GM19395 (cell line): ENCODE data around the gene PEX12.
"Not testable (repeated sequence)": the region's sequence is repeated elsewhere in the genome, so short reads cannot be mapped to it uniquely, and the experiment has no call there.

Source experiments
- ATAC-seq: cut with Tn5 transposase; IDR thresholded peaks from one replicate; pipeline ENCODE4 v1.9.1; 2021; ENCODE audit warnings: mild to moderate bottlenecking, moderate library complexity; ENCODE audit not compliant: unreplicated experiment

The PEX12 gene

DNA sequence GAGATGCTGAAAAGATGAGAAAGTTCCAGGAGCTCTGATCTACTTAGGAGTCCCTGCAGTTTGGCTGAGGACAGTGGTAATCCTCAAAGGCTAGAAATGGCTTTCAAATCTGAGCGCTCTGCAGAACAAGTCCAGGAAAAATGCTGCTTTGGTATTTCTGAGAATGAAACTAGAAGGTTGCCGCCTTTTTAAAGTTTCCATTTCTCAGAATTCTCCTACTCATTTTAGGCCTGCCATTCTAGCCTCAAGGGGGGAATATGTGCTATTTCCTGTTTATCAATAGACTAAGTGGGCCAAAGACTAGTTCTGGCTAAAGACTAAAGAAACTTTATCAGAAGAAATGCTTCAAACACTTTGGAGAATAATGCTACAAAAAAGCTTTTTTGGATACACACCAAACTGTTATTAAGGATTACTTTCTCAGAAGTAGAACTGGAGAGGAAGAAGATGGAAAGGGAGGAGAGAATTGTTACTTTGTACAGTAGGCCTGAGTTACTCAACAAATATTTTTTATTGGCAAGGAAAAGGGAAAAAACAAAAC, 40.7 kb downstream of the PEX12 start, which contains the start of gene SLFN12L:
Gene SLFN12L (minus strand): TSS at position 78 of the 541 bp plus-strand sequence. CDS start 15,314 bp downstream, outside the sequence.
- ATAC-seq: no peak

DNA sequence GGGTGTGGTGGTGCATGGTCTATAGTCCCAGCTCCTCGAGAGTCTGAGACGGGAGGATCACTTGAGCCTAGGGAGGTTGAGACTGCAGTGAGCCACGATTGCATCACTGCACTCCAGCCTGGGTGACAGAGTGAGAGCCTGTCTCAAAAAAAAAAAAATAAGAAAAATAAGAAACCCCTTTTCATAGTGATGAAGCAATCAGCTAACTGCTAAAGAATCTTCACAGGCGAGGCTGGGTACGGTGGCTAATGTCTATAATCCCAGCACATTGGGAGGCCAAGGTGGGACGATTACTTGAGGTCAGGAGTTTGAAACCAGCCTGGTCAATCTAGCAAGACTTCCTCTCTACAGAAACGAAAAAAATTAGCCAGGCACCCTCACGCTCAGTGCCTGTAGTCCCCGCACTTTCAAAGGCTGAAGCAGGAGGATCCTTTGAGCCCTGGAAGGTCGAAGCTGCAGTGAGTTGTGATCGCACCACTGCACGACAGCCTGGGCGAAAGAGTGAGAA, 41.7 kb downstream of the PEX12 start:
- ATAC-seq: no peak

DNA sequence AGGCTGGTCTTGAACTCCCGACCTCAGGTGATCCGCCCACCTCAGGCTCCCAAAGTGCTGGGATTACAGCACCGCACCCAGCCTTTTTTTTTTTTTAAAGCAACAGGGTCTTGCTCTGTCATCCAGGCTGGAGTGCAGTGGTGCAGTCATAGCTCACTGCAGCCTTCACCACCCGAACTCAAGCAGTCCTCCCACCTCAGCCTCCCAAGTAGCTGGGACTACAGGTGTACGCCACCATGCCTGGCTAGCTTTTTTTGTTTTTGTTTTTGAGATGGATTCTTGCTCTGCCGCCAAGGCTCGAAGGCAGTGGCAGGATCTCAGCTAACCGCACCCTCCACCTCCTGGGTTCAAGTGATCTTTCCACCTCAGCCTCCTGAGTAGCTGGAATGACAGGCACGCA, 43.0 kb downstream of the PEX12 start:
- not testable (repeated sequence) for ATAC-seq

DNA sequence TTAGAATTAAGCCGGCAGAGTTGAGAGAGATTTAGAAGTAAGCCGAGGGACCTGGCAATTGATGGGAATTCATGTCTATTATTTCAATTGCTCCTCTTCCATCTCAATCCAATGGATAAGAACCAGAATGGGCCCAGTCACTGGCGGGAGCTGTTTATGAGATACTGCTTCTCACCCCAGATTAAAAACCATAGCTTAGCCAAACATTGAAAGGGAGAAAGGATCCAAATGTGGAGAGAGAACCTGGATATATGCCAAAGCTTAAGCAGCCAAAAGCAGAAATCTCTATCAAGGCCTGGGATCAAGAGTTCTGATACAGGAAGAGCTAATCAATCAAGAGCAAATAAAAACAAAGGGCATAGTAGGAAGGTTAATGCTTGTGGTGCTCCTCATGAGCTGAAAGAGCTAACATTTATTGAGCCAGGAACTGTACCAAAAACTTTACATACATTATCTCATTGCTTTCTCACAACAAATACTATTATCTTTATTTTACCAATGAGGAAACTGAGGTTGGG, 43.7 kb downstream of the PEX12 start:
- no peak for ATAC-seq

DNA sequence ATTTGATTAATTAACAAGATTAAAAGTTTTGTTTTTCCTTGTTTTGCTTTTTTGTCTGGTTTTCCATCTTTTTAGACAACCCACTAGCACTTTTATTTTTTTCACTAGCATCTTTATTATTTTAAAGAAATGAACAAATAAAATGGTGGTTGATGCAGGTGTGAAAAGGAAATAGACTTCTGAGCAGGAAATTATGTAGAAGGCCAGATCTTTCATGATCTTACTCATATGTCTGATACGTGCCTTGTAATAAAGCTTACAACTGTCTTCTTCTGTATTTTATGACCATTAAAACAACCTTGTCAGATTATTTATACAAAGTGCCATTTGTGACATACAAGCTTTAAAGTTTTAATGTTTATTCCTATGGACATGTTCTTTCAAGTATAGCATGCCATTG, 47.2 kb downstream of the PEX12 start:
- ATAC-seq: no peak

DNA sequence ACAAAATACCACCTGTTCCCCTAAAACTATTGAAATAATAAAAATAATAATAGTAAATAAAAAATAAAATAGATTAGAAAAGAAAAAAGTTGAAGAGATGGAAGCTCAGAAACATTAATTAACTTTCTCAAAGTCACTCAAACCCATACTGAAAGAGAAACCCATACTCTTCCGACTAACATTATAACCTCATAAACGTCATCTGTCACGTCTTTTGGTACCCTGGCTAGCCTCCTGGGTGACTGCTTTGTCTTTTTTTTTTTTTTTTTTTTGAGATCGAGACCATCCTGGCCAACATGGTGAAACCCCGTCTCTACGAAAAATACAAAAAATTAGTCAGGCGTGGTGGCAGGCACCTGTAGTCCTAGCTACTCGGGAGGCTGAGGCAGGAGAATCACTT, 48.5 kb downstream of the PEX12 start:
- no peak for ATAC-seq

DNA sequence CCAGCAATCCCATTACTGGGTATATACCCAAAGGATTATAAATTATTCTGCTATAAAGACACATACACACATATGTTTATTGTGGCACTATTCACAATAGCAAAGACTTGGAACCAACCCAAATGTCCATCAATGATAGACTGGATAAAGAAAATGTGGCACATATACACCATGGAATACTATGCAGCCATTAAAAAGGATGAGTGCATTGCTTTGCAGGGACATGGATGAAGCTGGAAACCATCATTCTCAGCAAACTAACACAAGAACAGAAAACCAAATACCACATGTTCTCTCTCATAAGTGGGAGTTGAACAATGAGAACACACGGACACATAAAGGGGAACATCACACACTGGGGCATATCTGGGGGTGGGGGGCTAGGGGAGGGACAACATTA, 49.0 kb downstream of the PEX12 start:
- ATAC-seq: not testable (repeated sequence)
